ENCODE data around the gene SRRM5. TPM values are rescaled to one million over a fixed set of nuclear protein-coding genes. Genes with fewer than 3 reads are reported as not detected.
A peak's percentile ranks its signal among the peaks of the same experiment; 100 is the strongest.

Gene SRRM5
- total RNA-seq, 1 donor from 2014 or later = not detected

- no peaks in the 10 kb centered on the region for H3K27me3 ChIP-seq (ENCODE audit: control insufficient read depth, insufficient read depth, low read length)
- peaks cover 1% of the 10 kb centered on the region for H3K36me3 ChIP-seq (ENCODE audit: control insufficient read depth, insufficient read depth, low read length)
- no peak for TF ChIP-seq CTCF (IDR thresholded peaks at IDR 0.05; ENCODE audit: insufficient read depth, low read length, severe bottlenecking)
- H3K4me3 ChIP-seq (ENCODE audit: low read depth, low read length) = no peak overlapping the region
- no peak for FAIRE-seq
- DNase-seq (ENCODE audit: low read depth) = no peak
Observed at GRCh38 chr19:43616306-43616705, 4.4 kb downstream of the SRRM5 start.

- no peak overlapping the region for H3K4me3 ChIP-seq (ENCODE audit: low read depth, low read length)
- no peaks in the 10 kb centered on the region for H3K27me3 ChIP-seq (ENCODE audit: control insufficient read depth, insufficient read depth, low read length)
- no peak for FAIRE-seq
- no peak for DNase-seq (ENCODE audit: low read depth)
- H3K36me3 ChIP-seq (ENCODE audit: control insufficient read depth, insufficient read depth, low read length) = no peaks in the 10 kb centered on the region
- TF ChIP-seq CTCF (IDR thresholded peaks at IDR 0.05; ENCODE audit: insufficient read depth, low read length, severe bottlenecking) = no peak
Observed at GRCh38 chr19:43616954-43617353, 5.1 kb downstream of the SRRM5 start.

- DNase-seq (ENCODE audit: low read depth) (no peak), FAIRE-seq (peak; percentile 23)
- TF ChIP-seq CTCF (IDR thresholded peaks at IDR 0.05; ENCODE audit: insufficient read depth, low read length, severe bottlenecking) = no peak
- Histone ChIP-seq H3K4me3 (ENCODE audit: low read depth, low read length) (peak overlapping the region; percentile 57), H3K36me3 (ENCODE audit: control insufficient read depth, insufficient read depth, low read length) (no peaks in the 10 kb centered on the region), H3K27me3 (ENCODE audit: control insufficient read depth, insufficient read depth, low read length) (no peaks in the 10 kb centered on the region)
Observed at GRCh38 chr19:43618921-43619261, 7.0 kb downstream of the SRRM5 start.

- DNase-seq (ENCODE audit: low read depth) = peak; percentile 72
- Histone ChIP-seq H3K36me3 (ENCODE audit: control insufficient read depth, insufficient read depth, low read length) (no peaks in the 10 kb centered on the region), H3K4me3 (ENCODE audit: low read depth, low read length) (peak within 1 kb of the TSS; percentile 57), H3K27me3 (ENCODE audit: control insufficient read depth, insufficient read depth, low read length) (no peaks in the 10 kb centered on the region)
- no peak for TF ChIP-seq CTCF (IDR thresholded peaks at IDR 0.05; ENCODE audit: insufficient read depth, low read length, severe bottlenecking)
- FAIRE-seq = no peak
Observed at GRCh38 chr19:43619262-43620060, 7.6 kb downstream of the SRRM5 start, which contains the start of gene ZNF428. TSS of gene ZNF428 (minus strand) at chr19:43619629. CDS start at chr19:43614304, 5,325 bp downstream.

GRCh38 chr19:43620061-43621001 lies 8.4 kb downstream of the SRRM5 start:
- DNase-seq (ENCODE audit: low read depth) = no peak
- Histone ChIP-seq H3K36me3 (ENCODE audit: control insufficient read depth, insufficient read depth, low read length) (no peaks in the 10 kb centered on the region), H3K27me3 (ENCODE audit: control insufficient read depth, insufficient read depth, low read length) (no peaks in the 10 kb centered on the region), H3K4me3 (ENCODE audit: low read depth, low read length) (peak overlapping the region; percentile 57)
- TF ChIP-seq CTCF (IDR thresholded peaks at IDR 0.05; ENCODE audit: insufficient read depth, low read length, severe bottlenecking) = no peak
- FAIRE-seq = no peak
